GM21619 (cell line): ENCODE data around the gene RYK.

Source experiments
- ATAC-seq: cut with Tn5 transposase; IDR thresholded peaks from one replicate; pipeline ENCODE4 v1.9.1; 2021; ENCODE audit not compliant: unreplicated experiment

RYK gene

GRCh38 chr3:134258761-134259347 lies 8.2 kb upstream of the RYK start:
- ATAC-seq = no peak

GRCh38 chr3:134255404-134255803 lies 4.7 kb upstream of the RYK start:
- ATAC-seq = no peak

GRCh38 chr3:134253475-134254226 lies 3.0 kb upstream of the RYK start:
- ATAC-seq = no peak

- no peak for ATAC-seq
These were observed 2.1 kb upstream of the RYK start for GRCh38 chr3:134252766-134253165.

GRCh38 chr3:134251731-134252391 lies 1.2 kb upstream of the RYK start:
- ATAC-seq = no peak

GRCh38 chr3:134249935-134250716 lies 533 bp downstream of the RYK start:
- peak; percentile 53 for ATAC-seq

- ATAC-seq = no peak
These were observed 1.3 kb downstream of the RYK start for GRCh38 chr3:134249296-134249841.

GRCh38 chr3:134244921-134245320 lies 5.7 kb downstream of the RYK start:
- ATAC-seq = no peak

GRCh38 chr3:134242649-134243617 lies 7.7 kb downstream of the RYK start:
- ATAC-seq = no peak

GRCh38 chr3:134239538-134239937 lies 11.1 kb downstream of the RYK start:
- peak; percentile 56 for ATAC-seq

- no peak for ATAC-seq
These were observed 13.1 kb downstream of the RYK start for GRCh38 chr3:134237454-134238145.

GRCh38 chr3:134236505-134237170 lies 14.0 kb downstream of the RYK start:
- ATAC-seq = peak; percentile 53

GRCh38 chr3:134235577-134236076 lies 15.0 kb downstream of the RYK start:
- ATAC-seq = no peak

- no peak for ATAC-seq
These were observed 17.7 kb downstream of the RYK start for GRCh38 chr3:134232951-134233350.

- peak; percentile 58 for ATAC-seq
These were observed 18.5 kb downstream of the RYK start for GRCh38 chr3:134232151-134232550.

- ATAC-seq = no peak
These were observed 19.5 kb downstream of the RYK start for GRCh38 chr3:134231131-134231530.

GRCh38 chr3:134229038-134229437 lies 21.6 kb downstream of the RYK start:
- no peak for ATAC-seq

GRCh38 chr3:134228479-134228878 lies 22.2 kb downstream of the RYK start:
- no peak for ATAC-seq

- no peak for ATAC-seq
These were observed 22.6 kb downstream of the RYK start for GRCh38 chr3:134228035-134228434.
